Measurements from ENCODE around the gene ATP6V0D1.
"Not testable (repeated sequence)": the region's sequence is repeated elsewhere in the genome, so short reads cannot be mapped to it uniquely, and the experiment has no call there.

ATP6V0D1 gene

GRCh38 chr16:67516296-67517154 is 35.6 kb upstream of the ATP6V0D1 start:
- H3K27ac ChIP-seq: no peak overlapping the region
- TF ChIP-seq CTCF (conservative IDR thresholded peaks at IDR 0.05): no peak

- no peak overlapping the region for H3K27ac ChIP-seq
- TF ChIP-seq CTCF (conservative IDR thresholded peaks at IDR 0.05): peak; percentile 71
These were observed 33.4 kb upstream of the ATP6V0D1 start for GRCh38 chr16:67514382-67514828.

- H3K27ac ChIP-seq: not testable (repeated sequence)
These were observed 32.9 kb upstream of the ATP6V0D1 start for GRCh38 chr16:67513892-67514291.

- no peak for TF ChIP-seq CTCF (conservative IDR thresholded peaks at IDR 0.05)
- no peak overlapping the region for H3K27ac ChIP-seq
These were observed 28.1 kb upstream of the ATP6V0D1 start for GRCh38 chr16:67509016-67509415.

GRCh38 chr16:67506468-67506867 is 25.5 kb upstream of the ATP6V0D1 start:
- H3K27ac ChIP-seq: no peak overlapping the region
- TF ChIP-seq CTCF (conservative IDR thresholded peaks at IDR 0.05): no peak

GRCh38 chr16:67504031-67505021 is 23.4 kb upstream of the ATP6V0D1 start:
- no peak overlapping the region for H3K27ac ChIP-seq
- no peak for TF ChIP-seq CTCF (conservative IDR thresholded peaks at IDR 0.05)

- TF ChIP-seq CTCF (conservative IDR thresholded peaks at IDR 0.05): no peak
- no peak overlapping the region for H3K27ac ChIP-seq
These were observed 18.1 kb upstream of the ATP6V0D1 start for GRCh38 chr16:67499106-67499505.
